Left lung (tissue), 10 donors: ENCODE measurements around the gene CNIH3. TPM values are rescaled to one million over a fixed set of nuclear protein-coding genes. Genes with fewer than 3 reads are reported as not detected.

Source experiments
- ATAC-seq: fragments of 200-7000 bp; cut with Tn5 transposase; one replicate; pipeline ENCODE4 v1.9.1; 2020; ENCODE audit warnings: moderate library complexity
- DNase-seq, 4 donors: peaks; one replicate each; pipeline ENCODE4 v3.0.0-alpha.2; 2013 to 2020
- H3K27ac ChIP-seq, 2 donors: fragments of 200-600 bp; sonication (generic) in 1 of 2; one replicate each; pipeline versions ENCODE4 v1.5.0 to v1.8.0; 2020 to 2021
- H3K27me3 ChIP-seq, 2 donors: fragments of 200-600 bp; sonication (generic) in 1 of 2; one replicate each; pipeline versions ENCODE4 v1.5.0 to v1.8.0; 2020 to 2021
- H3K36me3 ChIP-seq, 2 donors: fragments of 200-600 bp; sonication (generic) in 1 of 2; one replicate each; pipeline versions ENCODE4 v1.5.0 to v1.8.0; 2020 to 2021
- H3K4me1 ChIP-seq, 2 donors: fragments of 200-600 bp; one replicate each; pipeline ENCODE4 v1.8.0; 2021
- H3K4me3 ChIP-seq, 2 donors: fragments of 200-600 bp; sonication (generic) in 1 of 2; one replicate each; pipeline versions ENCODE4 v1.5.0 to v1.8.0; 2020 to 2021; ENCODE audit warnings: mild to moderate bottlenecking in 1 of 2
- H3K9me3 ChIP-seq, 2 donors: fragments of 200-600 bp; sonication (generic) in 1 of 2; one replicate each; pipeline versions ENCODE4 v1.5.0 to v1.8.0; 2020 to 2021
- intact Hi-C, 2 donors: fragments of 100-400 bp; cut with DNase I; formaldehyde crosslinking; loops; one replicate each; pipeline versions ENCODE4 v1.11.2 to v1.14.2; 2022
- polyA plus RNA-seq, 6 donors: library from polyadenylated mRNA; unstranded; fragments of 120-200 nt; gene quantifications; one replicate each; pipeline ENCODE4 v1.2.1, GENCODE V29; 2013; ENCODE audit not compliant: insufficient read length in 6 of 6
- total RNA-seq, 2 donors: library from RNA; stranded (reverse); fragmentation: NEBNext Ultra II Directional; extraction: Animal tissue kit (Norgen Biotek cat#: 25700); gene quantifications; one replicate each; pipeline ENCODE4 v1.2.1, GENCODE V29; 2021
- TF ChIP-seq, protein P1 (sequence below), 2 donors: fragments of 200-600 bp; sonication (generic) in 1 of 2; IDR thresholded peaks; one replicate each; pipeline versions ENCODE4 v1.5.0 to v1.8.0; 2021; ENCODE audit warnings: antibody characterized with exemption in 2 of 2
- donor health status: DM: no; HTN: yes; CAD: no.
- donor health status: DM: no; HTN: no; CAD: no.

CNIH3 gene
- total and polyA plus RNA-seq, 8 donors: 2.5 to 9.4 (median 7.3) TPM

DNA sequence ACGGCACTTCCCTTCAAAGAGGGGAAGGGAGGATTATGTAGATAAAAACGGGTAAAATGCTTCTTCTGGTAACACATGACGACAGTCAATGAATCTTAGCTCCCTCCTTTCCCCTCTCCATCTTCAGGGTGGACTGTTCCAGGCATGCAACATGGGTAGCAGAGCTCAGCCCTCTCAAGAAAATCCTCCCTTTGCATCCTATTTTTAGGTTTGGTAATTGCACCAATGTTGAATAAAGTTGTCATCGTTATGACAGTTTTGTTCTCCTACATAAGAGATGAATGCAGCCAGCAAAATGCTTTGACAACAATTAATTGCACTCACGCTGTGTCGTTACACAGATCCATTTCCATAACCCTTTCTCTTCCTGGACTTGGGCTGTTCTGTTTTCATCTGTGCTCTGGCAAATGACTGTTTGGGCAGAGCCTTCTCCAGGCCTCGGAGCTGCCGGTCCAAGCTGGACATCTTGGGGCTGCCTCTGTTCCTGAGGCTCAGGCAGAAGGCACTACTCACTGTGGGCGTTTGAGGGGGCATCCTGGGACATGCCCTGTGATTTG, 127.6 kb downstream of the CNIH3 start:
- no peaks in the 10 kb centered on the region for H3K27me3 ChIP-seq
- H3K27ac ChIP-seq: no peak overlapping the region
- no peaks in the 10 kb centered on the region for H3K9me3 ChIP-seq
- H3K4me1 ChIP-seq: no peaks in the 10 kb centered on the region
- ATAC-seq: no peak
- no peaks in the 10 kb centered on the region for H3K36me3 ChIP-seq
- H3K4me3 ChIP-seq: no peak overlapping the region
- TF ChIP-seq, protein P1, sequence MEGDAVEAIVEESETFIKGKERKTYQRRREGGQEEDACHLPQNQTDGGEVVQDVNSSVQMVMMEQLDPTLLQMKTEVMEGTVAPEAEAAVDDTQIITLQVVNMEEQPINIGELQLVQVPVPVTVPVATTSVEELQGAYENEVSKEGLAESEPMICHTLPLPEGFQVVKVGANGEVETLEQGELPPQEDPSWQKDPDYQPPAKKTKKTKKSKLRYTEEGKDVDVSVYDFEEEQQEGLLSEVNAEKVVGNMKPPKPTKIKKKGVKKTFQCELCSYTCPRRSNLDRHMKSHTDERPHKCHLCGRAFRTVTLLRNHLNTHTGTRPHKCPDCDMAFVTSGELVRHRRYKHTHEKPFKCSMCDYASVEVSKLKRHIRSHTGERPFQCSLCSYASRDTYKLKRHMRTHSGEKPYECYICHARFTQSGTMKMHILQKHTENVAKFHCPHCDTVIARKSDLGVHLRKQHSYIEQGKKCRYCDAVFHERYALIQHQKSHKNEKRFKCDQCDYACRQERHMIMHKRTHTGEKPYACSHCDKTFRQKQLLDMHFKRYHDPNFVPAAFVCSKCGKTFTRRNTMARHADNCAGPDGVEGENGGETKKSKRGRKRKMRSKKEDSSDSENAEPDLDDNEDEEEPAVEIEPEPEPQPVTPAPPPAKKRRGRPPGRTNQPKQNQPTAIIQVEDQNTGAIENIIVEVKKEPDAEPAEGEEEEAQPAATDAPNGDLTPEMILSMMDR (IDR thresholded peaks at IDR 0.05): no peak
- DNase-seq: no peak
- intact Hi-C loops: no loop called here

DNA sequence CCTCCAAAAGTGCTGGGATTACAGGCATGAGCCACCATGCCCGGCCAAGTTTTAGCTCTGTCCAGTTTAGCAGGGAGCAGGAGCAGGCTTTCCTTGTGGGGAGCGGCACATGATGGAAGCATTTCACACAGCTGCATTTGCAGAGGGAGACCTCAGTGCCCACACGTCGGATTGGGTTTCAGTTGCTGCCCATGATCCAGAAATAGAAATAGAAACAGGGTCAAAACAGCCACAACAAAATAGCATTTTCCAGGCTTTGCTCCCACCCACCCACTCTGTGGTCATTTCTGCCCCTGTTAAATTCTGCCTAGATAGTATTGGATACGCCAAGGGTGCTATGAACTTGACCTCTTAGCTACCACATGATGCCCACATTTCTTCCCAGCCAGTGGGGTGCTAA, 128.4 kb downstream of the CNIH3 start:
- Histone ChIP-seq H3K9me3 (no peaks in the 10 kb centered on the region), H3K4me1 (no peaks in the 10 kb centered on the region), H3K27ac (no peak overlapping the region), H3K27me3 (no peaks in the 10 kb centered on the region), H3K36me3 (no peaks in the 10 kb centered on the region), H3K4me3 (no peak overlapping the region)
- TF ChIP-seq, protein P1 (IDR thresholded peaks at IDR 0.05): no peak
- intact Hi-C loops: no loop called here
- DNase-seq (no peak), ATAC-seq (no peak)

DNA sequence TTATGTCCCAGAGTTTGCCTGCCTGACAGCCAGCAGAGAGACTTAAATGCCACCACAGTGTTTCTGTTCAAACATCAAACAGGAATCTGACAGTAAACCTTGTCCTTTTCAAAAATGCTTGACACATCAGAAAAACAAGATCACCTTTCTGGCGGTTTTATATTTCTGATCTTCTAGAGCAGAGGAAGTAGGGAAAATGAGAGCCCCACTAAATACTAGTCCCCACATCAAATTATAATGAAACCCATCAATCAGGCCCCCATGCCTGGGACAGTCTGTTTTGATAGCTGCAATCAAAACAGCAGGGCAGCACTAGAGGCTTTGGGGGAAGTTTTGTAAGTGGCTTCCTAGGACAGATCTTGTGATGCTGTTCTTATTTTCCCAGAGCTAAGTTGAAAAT, 129.3 kb downstream of the CNIH3 start:
- TF ChIP-seq, protein P1 (IDR thresholded peaks at IDR 0.05): no peak
- no peak for DNase-seq
- intact Hi-C loops: no loop called here
- no peaks in the 10 kb centered on the region for H3K9me3 ChIP-seq
- H3K27ac ChIP-seq: no peak overlapping the region
- no peak overlapping the region for H3K4me3 ChIP-seq
- no peak for ATAC-seq
- no peaks in the 10 kb centered on the region for H3K36me3 ChIP-seq
- H3K27me3 ChIP-seq: no peaks in the 10 kb centered on the region
- H3K4me1 ChIP-seq: no peaks in the 10 kb centered on the region

DNA sequence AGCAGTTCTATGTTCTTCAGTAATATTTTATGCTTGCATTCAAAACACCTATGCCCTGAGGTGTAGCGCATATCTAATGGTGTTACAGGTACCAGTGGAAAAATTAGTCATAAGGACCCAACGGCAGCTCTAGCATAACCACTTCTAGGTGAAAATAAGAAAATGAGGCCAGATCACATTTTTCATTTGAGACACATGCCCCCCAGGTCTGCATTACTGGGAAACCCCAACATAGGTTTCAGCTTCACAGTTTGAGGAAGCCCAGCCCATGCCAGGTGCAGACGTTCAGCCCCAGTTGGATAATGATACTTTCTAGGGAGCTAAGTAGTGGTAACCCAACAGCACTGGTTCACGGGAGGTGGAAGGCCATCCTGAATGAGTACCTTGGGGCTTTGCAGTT, 129.8 kb downstream of the CNIH3 start:
- ATAC-seq: no peak
- H3K4me1 ChIP-seq: no peaks in the 10 kb centered on the region
- no peaks in the 10 kb centered on the region for H3K27me3 ChIP-seq
- no peaks in the 10 kb centered on the region for H3K9me3 ChIP-seq
- intact Hi-C loops: no loop called here
- H3K27ac ChIP-seq: no peak overlapping the region
- H3K36me3 ChIP-seq: no peaks in the 10 kb centered on the region
- TF ChIP-seq, protein P1 (IDR thresholded peaks at IDR 0.05): no peak
- no peak overlapping the region for H3K4me3 ChIP-seq
- DNase-seq: no peak

DNA sequence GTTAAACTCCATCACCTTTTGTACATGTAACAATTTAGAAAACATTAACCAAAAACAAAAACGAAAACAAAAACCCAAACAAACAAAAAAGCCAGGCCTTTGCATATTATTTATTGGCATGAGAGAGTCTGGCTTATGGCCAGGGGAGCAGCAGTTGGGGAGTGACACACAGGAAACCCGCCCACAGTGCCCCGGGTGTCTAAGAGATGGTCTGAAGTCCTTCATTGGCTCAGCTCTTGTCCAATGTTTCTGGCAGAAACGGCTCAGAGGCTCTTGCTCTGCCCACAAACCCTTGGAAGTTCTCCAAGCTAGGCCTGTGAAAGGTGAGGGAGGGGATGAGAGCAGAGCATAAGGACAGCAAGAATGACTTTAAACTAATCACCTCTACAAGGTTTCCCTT, 131.5 kb downstream of the CNIH3 start:
- TF ChIP-seq, protein P1 (IDR thresholded peaks at IDR 0.05): no peak

More for the DNA sequence above, 131.5 kb downstream of the CNIH3 start:
- Histone ChIP-seq H3K27ac (no peak overlapping the region), H3K4me1 (no peaks in the 10 kb centered on the region), H3K27me3 (no peaks in the 10 kb centered on the region), H3K4me3 (no peak overlapping the region), H3K36me3 (no peaks in the 10 kb centered on the region), H3K9me3 (no peaks in the 10 kb centered on the region)
- DNase-seq (no peak), ATAC-seq (no peak)
- intact Hi-C loops: no loop called here
